Activated gamma-delta T cell treated with Interleukin-2 at 50 U/mL for 16 hours (primary cell): ENCODE results near the gene IL17RD.

ENCODE experiments used
- DNase-seq: peaks from one replicate; pipeline ENCODE4 v3.0.0-alpha.2; 2020

Gene IL17RD

GRCh38 chr3:57128826-57129667 lies 36.1 kb downstream of the IL17RD start:
- DNase-seq: no peak

GRCh38 chr3:57127891-57128518 lies 37.1 kb downstream of the IL17RD start:
- no peak for DNase-seq

- no peak for DNase-seq
These were observed 38.9 kb downstream of the IL17RD start for GRCh38 chr3:57126244-57126643.

- no peak for DNase-seq
These were observed 44.5 kb downstream of the IL17RD start for GRCh38 chr3:57120451-57121174.

GRCh38 chr3:57120040-57120439 lies 45.1 kb downstream of the IL17RD start:
- no peak for DNase-seq

GRCh38 chr3:57118254-57118653 lies 46.9 kb downstream of the IL17RD start:
- no peak for DNase-seq

- no peak for DNase-seq
These were observed 48.7 kb downstream of the IL17RD start for GRCh38 chr3:57116501-57116900.

GRCh38 chr3:57112206-57112605 lies 52.9 kb downstream of the IL17RD start:
- no peak for DNase-seq

GRCh38 chr3:57110798-57111197 lies 54.4 kb downstream of the IL17RD start:
- no peak for DNase-seq

GRCh38 chr3:57110214-57110613 lies 54.9 kb downstream of the IL17RD start:
- no peak for DNase-seq

- DNase-seq: no peak
These were observed 55.5 kb downstream of the IL17RD start for GRCh38 chr3:57109437-57110199.

- DNase-seq: no peak
These were observed 56.5 kb downstream of the IL17RD start for GRCh38 chr3:57108684-57109083.

GRCh38 chr3:57105585-57105984 lies 59.6 kb downstream of the IL17RD start:
- DNase-seq: no peak

GRCh38 chr3:57100046-57100695 lies 65.0 kb downstream of the IL17RD start:
- DNase-seq: peak; percentile 48

GRCh38 chr3:57098418-57099310 lies 66.5 kb downstream of the IL17RD start:
- DNase-seq: no peak

- DNase-seq: no peak
These were observed 67.6 kb downstream of the IL17RD start for GRCh38 chr3:57097536-57097935.

GRCh38 chr3:57095363-57095762 lies 69.8 kb downstream of the IL17RD start:
- no peak for DNase-seq

GRCh38 chr3:57094575-57094974 lies 70.6 kb downstream of the IL17RD start:
- no peak for DNase-seq

- DNase-seq: no peak
These were observed 71.1 kb downstream of the IL17RD start for GRCh38 chr3:57093971-57094535.

- no peak for DNase-seq
These were observed 71.7 kb downstream of the IL17RD start for GRCh38 chr3:57093489-57093888.
